HG02642 (cell line): ENCODE measurements around the gene TXNDC17.
"Not testable (repeated sequence)": the region's sequence is repeated elsewhere in the genome, so short reads cannot be mapped to it uniquely, and the experiment has no call there.

Experiments used
- ATAC-seq: cut with Tn5 transposase; IDR thresholded peaks from one replicate; pipeline ENCODE4 v1.9.1; 2021; ENCODE audit warnings: mild to moderate bottlenecking; ENCODE audit not compliant: unreplicated experiment, poor library complexity

TXNDC17 gene

DNA sequence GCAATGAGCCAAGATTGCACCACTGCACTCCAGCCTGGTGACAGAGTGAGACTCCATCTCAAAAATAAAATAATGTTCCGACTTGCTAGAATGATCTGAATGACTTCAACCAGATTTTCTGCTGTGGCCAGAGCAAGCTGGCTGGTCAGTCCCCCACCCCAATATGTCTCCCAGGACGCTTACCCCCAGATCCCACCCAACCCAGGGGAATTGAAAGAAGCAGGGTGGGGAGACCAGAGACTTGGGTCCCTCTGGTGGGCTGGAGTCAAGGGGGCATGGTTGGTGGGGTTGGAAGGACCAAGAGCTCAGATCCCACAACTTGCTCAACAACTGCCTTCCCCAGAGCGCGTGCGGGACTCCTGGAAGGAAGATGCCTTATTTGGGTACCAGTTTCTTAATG is 17.6 kb downstream of the TXNDC17 start:
- not testable (repeated sequence) for ATAC-seq

DNA sequence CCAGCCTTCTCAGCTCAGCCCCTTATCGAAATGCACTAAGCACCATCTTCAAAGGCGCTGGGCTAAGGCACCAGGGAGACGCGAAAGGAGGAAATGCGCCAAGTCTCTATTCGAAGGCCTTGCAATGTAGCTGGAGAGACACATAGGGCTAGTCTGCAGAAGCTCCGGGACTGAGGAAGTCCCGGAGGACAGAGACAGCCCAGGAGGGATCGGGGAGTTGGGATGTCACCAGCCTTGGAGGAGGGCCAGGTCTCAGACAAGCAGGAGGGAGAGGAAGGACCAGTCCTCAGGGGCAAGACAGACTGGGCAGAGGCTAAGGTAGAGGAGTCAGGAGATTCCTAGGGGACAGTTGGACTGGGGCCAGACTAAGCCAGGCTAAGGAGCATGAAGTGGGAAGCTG is 19.2 kb downstream of the TXNDC17 start:
- no peak for ATAC-seq

- peak; percentile 62 for ATAC-seq
Observed at GRCh38 chr17:6660805-6661463, 20.1 kb downstream of the TXNDC17 start.

DNA sequence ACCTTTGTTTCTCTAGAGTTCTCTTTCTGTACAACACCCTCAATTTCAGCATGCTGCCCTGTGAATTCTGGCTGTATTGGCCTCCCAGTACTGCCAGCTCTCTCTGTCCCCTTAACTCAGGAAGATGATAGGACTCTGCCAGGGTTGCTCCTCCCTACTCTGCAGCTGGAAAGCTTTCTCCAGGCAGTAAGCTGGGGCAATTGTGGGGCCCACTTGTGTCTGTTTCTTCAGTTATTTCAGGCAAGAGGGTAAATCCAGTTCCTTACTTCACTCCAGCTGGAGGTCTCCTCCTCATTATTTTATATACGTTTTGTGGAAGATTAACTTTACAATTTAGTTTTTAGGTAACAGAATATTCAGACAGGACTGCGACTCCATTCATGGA is 20.6 kb downstream of the TXNDC17 start:
- no peak for ATAC-seq

GRCh38 chr17:6663200-6663599 is 22.3 kb downstream of the TXNDC17 start:
- ATAC-seq: not testable (repeated sequence)

DNA sequence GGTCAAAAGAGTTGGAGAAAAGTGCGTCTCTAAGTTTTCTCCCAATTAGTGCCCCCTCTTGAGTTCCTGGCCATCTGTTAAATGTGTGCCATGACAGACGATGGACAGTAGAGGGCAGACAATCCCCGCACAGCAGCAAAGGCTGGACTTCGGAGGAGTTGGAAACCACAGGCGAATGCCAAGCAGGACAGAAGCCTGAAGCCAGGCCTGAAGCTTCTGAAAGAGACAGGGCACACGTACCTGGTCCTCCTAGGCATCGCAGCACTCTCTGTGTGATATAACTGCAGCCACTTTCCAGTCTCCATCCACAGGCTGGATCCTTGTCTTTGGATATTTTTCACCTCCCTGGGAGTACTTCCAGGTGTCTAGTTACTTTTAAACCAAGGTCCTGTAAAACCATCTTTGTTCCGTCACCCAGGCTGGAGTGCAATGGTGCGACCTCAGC is 25.2 kb downstream of the TXNDC17 start:
- ATAC-seq: no peak

DNA sequence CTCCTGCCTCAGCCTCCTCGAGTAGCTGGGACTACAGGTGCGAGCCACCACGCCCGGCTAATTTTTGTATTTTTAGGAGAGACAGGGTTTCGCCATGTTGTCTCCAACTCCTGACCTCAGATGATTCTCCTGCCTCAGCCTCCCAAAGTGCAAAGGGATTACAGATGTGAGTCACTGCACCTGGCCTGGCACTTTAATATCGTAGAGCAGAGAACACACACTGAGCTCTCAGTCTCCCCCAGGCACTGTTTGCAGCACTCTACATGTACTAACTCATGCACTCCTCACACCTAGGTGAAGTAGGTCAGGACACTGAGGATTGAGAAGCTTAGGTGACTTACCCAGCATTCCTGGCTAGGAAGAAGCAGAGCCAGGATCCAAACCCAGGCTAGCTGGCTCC is 25.7 kb downstream of the TXNDC17 start:
- no peak for ATAC-seq

DNA sequence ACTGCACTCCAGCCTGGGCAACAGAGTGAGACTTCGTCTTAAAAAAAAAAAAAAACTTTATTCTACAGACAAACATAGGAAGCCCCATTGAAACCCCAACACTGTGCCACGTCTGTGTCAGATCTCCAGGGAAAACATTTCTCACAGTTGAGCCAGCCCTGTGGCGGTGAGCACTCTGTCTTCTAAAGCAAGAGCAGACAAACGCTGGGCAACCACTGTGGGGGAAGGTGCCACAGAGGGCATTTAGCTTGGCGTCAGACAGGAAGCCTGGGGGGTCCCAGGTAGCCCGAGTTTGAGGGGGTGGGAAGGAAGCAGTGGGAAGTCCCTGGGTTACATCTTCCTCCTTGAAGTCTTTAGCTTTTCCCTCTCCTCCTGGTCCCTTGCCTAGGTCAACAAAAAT is 26.7 kb downstream of the TXNDC17 start:
- no peak for ATAC-seq

GRCh38 chr17:6668219-6668618 is 27.4 kb downstream of the TXNDC17 start:
- ATAC-seq: no peak

GRCh38 chr17:6668727-6669425 is 28.0 kb downstream of the TXNDC17 start:
- no peak for ATAC-seq

GRCh38 chr17:6669479-6670212 is 28.8 kb downstream of the TXNDC17 start:
- ATAC-seq: no peak

- ATAC-seq: no peak
Observed at GRCh38 chr17:6670571-6670970, 29.7 kb downstream of the TXNDC17 start.

GRCh38 chr17:6670999-6671398 is 30.1 kb downstream of the TXNDC17 start:
- ATAC-seq: no peak

DNA sequence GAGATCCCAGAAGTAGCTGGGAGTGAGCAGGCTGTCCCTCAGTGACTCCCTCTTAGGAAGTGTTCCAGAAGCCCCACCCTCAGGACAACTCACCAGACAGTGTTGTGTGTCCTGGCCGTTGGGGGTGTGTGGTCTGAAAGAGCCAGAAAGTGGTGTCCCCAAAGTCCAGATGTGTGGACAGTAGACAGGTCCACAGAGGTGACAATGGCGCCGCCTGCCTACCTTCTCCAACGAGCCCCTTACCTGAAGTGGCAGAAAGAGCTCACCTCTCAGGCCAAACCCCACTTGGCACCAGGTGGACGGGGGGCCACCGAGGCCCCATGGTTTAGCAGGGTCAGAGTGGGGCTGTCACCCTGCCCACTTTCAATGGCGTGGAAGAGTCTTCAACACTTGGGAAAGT is 30.6 kb downstream of the TXNDC17 start:
- no peak for ATAC-seq

DNA sequence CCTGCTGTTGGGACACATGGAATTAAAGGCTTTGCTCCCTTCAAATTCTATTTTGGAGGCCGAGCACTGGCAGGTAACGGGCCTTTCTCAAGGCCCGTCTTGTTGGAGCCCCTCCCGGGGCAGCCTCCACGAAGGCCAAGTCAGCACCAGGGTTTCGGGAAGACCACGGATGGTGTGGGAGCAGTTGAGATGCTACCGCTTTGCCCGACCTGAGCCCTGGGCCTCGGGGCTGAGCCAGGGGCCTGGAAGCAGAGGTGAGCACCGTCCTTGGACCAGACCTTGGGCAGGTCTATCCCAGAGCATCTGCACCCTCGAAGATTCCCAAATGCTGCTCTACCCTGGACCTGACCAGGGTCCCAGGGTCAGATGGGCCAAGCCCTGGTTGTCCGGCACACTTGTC is 33.7 kb downstream of the TXNDC17 start:
- ATAC-seq: no peak

- ATAC-seq: no peak
Observed at GRCh38 chr17:6675201-6675825, 34.5 kb downstream of the TXNDC17 start.

GRCh38 chr17:6676802-6677157 is 35.9 kb downstream of the TXNDC17 start:
- no peak for ATAC-seq

DNA sequence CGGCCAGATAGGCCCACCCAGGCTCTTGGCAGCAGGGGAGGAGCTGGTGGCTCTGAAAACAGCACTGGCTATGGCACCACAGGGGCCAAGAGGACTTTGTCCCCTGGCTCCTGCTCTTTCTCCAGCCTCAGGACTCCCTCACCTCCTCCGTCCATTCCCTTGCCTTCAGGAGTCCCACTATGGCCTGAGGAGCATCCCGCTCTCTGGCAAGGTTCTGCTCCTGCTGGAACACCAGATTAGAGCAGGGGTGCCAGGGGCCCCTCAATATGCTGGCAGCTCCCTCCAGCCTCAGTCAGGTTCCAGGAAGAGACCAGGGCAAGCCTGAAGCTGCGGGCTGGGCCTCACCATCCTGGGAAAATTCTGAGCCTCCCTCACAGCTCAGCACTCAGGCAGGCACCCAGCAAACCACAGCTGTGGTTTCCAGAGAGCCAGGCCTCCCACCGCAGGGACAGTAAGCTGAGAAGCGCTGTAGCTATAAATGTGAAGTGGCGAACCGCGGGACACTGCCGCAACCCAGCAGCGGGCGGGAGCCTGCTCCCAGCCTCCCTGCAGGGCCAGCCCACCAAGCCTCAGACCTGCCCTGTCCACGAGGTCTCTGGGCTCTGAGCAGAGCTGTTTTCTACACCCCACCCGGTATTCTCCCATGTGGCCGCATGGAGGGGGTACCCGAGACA is 36.4 kb downstream of the TXNDC17 start:
- ATAC-seq: no peak

- ATAC-seq: no peak
Observed at GRCh38 chr17:6677946-6678345, 37.1 kb downstream of the TXNDC17 start.

DNA sequence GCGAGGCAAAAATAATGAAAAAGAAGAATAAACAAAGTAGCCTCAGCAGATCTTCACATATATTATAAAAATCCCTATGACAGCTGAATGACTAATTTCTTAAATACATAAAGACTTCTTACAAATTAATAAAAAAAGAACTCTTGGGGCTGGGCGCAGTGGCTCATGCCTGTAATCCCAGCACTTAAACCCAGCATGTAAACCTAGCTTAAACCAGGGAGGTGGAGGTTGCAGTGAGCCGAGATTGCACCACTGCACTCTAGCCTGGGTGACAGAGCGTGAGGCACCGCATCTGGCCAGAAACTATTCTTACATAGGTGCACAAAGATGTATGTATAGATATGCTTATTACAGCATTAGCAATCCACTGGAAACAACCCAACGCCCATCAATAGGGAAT is 38.4 kb downstream of the TXNDC17 start:
- ATAC-seq: no peak

DNA sequence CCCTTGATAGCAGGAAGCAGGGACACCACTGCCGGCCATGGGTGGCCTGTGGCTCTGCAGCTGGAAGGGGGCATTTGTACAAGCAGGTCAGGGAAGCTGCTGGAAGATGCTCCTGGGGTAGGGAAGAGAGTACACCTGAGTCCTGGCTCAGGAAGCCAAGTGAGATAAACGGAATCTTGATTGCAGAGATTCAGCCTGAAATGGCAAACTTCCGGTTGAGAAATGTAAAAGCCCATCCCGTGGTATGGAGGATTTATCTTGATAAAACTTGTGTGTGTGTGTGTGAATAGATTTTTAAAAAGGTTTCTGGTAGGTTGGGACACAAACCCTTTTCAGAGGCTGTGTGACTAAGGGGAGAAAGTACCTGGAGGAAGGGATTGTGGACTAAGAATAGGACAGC is 40.3 kb downstream of the TXNDC17 start:
- no peak for ATAC-seq
